ENCODE data around the gene RNF157.
A peak's percentile ranks its signal among the peaks of the same experiment; 100 is the strongest.

Gene RNF157

DNA sequence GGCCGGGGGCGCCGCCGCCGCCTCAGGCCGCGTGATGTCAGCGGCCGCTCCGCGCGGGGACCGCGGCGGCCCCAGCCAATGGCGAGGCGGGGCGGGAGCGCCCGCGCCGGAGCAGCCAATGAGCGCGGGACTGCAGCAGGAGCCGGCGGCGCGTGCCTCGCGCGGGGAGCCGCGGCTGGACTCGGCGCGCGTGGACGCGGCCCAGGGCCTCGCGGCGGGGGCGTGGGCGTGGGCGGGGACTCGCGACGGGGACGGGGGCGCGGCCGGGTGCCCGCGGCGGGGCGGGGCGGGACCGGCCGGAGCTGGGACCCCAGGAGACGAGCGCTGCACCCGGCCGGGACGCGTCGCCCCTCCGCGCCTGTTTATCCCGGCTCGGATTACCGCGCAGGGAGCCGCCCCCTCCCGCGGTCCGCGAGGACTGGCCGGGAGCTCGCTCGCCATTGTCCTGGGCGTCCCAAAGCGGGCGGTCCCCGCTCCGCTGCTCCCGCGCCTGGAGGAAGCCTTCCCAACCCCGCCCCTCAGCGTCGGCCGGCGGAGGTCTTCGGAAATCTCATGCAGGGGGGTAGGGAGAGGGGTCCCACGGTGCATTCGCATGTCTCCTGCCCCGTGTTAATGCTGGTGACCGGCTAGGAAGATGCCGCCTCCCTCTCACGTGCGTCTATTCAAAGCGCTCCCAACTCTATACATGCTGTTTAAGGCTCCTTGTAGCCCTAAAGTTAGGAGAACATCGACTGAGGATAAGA, at the start of gene RNF157:
TSS of gene RNF157 (minus strand) at position 33 of the 743 bp plus-strand sequence. CDS start 253 bp downstream, outside the sequence.
- DNase-seq, result peak; percentile 83

DNA sequence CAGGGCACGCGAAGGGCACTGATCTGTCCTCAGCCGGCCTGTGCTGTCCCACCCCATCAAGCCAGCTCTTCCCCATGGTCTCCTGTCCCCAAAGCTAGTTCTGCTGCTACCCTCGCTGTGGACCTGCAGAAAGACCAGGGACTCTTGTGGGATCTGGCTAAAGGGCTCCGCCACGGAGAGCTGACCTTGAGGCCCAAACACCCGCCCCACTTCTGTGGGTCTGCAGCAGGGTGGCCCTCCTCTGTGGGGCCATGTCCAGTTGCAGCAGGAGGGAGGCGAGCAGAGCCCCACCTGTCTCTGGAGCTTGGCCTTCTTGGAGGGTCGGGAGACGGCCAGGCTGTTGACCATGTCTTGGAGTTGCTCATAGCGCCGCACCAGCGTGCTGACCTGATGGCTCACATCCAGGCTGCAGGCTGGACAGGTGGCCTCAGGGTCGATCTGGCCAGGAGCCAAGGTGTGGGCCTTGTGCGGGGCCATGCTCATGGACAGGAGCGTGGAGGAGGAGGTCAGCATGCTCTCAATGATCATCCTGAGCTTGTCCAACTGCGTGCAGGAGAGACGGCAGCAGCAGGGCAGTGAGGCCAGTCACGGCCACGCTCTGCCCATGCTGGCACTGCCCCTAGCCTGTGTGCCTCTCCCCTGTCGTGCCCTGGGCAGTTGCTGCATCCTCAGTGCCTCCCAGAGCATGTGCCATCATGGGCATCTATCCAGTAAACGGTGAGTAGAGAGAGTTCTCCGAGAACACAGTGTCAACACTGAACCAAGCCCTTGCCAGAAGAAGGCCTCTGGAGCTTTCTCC, 41.5 kb upstream of the RNF157 start:
- no peak for DNase-seq

DNA sequence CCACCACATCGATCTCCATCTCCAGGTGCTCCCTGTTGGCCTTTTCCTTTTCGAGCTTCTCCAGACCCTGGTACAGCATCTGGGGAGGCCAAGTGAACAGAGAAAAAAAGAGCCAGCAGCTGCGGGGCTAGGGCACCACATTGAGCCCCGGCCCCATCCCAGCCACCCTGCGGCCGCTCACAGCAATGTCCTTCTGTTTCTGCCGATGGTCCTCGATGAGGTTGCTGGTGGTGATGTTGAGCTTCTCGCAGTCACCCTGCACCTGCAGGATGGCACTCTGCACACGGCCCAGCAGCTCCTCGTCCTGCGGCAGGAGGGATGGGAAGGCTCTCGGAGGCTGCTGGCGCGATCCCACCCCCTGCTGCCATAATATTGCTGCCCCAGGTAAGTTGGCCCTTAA, 40.4 kb upstream of the RNF157 start:
- no peak for DNase-seq

DNA sequence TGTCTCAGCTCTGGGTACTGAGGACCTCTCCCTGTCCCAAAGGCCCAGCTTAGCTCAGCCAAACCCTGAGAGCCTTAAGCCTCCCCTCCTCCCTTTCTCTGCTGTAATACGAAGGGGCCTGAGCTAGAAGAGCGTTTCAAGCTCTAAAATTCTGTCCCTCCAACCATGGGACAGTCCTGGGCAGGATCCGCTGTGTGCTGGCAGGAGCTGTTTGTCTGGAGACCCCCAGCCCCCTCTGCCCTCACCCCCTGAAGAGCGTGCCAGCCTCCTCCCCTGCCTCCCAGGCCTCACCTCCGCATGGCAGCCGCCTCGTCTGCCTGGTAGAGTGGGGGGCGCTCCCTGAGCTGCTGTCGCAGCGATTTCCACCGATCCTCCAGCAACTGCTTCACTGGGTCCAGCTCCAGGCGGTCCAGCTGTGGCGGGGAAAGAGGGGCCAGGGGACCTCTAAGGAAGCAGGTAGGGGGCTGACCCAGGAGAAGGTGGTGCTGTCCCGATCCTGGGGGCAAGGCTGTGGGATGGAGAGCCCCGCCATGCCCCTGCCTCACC, 39.5 kb upstream of the RNF157 start:
- DNase-seq, result no peak

DNA sequence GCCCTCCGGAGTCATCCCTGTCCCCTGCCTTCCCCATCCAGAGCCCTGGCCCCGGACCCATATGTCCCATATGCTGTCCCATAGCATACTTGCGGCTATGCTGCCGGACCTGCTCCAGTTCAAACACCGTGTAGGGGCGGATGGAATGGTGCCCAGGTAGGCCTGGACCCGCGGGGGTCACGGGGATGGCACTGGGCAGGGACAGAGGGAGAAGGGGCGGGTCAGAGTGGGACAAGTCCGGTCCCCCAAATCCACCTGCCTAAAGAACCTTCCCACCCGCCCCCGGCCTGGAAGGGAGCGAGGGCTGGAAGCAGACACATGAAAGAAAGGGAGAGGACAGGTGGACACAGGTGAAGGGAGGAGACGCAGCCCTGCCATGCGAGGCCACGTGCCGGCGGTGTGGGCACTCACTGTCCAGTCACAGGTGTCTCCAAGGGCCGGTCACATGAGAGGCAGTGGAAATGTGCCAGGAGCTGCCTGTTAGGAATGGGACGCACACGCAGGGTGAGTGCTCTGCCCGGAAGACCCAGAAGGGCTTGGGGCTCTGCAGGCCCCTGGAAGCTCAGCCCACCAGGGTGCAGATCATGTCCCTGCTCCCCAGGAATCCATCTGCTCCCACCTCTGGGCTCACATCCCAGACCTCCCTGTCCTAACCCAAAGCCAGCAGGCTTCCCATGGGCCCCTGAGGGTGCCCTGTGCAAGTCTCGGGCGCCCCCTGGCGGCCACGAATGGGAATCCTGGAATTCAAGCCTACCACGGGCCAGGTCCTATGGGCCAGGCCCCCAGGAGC, 38.9 kb upstream of the RNF157 start:
- DNase-seq, result peak; percentile 91

DNA sequence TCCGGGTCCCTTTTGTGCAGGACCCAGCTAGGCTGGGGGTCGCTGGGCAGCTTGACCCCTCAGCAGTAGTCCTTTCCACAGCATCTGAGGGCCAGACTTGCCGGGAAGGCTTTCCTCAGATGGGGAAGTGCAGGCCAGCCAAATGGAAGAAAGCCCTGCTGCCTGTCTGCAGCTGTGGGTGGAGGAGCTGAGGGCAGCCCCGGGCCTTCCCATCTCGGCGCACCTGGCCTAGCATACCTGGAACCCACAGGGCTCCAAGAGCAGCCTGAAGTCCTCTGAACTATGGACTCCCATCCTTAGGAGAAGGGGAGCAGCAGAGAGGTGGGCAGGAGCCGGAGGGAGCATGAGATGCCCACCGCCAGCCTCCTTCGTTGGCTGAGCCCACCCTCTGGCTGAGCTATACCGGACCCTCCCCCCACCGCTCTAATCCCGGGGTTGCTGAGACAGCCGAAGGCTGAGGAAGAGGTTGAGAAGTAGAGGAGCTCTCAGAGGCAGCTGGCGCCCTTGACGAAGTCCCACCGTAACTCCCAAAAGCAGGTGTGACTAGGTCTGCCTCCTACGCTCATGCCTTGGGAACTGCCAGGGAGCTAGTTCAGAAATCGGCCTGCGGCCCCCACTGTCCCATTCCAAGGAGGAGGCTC, 38.1 kb upstream of the RNF157 start:
- no peak for DNase-seq

DNA sequence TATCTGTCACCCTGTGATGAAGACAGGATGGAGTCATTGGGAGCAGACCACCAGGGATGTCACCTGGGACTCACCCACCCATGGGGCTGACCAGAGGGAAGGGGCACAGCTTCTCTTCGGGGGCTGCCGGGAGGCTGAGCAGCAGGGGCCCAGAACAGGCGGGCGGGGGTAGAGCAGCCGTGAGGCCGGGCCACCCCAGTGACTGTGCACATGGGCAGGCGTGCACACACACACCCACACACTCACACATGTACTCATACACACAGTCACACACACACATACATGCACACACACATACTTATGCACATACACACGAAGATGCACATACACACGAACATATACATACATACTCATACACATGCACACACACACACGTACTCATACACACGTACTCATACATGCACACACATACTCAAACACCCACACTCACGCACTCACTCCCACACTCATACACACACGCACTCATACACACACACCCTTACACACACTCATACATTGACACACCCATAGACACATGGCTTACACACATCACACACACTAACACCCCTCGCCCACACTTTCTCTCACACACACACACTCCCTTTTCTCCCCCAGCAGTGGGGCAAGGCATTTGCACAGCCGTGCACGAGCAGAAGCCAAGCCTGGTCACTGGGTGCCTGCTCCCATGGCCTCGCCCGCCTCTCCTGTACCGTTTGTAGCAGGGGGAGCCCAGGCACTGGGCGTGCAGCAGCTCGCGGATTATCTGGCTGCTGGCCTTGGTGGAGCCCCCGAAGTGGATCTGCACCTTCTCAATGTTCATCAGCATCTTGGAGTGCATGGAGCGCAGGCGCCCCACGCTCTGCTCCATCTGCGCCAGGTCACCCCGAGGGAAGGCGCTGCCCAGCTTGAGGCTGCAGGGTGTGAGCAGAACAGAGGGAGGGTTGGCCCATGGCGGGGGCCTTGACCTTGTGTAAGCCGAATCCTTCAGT, 37.3 kb upstream of the RNF157 start:
- no peak for DNase-seq

DNA sequence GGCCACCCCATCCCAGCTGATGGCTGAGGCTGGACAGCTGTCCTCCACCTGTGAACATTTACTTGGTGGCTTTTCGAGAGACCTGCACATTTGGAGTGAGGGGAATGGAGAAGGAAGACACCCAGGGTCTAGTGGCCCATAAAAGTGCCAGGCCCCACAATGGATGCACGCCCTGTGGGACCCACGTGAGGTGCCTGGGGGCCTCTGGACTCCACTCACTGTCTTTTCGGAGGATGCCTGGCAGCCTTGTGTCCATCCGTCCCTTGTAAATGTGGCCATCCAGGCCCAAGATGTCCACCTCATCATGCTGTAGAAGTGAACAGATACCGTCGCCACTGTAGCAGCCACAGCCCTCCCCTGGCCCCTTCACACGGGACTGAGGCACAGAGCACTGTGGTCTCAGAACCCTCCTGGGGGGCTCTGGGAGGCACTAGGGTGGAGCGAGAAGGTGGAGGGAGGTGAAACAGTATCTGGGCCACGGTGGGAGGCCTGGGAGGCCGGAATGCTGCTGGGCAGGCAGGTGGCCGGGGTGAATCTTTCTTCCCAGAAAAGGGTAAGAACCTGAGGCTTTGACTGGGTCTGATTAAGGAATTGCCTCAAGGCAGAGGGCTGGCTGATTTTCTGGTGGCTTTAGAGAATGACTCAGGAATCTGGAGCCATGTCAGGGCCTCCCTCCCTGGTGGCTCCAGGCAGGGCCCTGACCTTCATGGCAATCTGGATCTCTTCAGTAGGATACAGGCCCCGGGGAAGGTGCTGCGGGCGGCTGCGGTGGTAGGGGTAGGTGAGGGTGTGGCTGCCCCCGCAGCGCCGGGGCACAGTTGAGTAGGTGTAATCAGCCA, 36.4 kb upstream of the RNF157 start:
- no peak for DNase-seq

DNA sequence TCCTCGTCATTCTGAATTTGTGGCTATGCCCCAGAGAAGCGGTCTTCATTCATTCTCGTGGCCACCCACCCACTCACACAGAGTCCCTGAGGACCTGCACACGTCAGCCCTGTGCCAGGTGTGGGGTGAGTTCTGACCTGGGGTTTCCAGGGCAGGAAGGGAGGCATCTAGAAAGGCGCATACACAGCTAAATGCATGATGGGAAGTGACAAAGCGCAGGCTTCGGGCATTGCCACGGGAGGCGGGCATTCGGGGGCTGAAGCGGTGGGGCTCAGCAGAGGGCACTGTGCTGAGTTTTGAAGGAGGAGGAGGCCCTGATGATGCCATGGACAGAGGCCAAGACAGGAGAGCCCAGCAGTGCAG, 35.8 kb upstream of the RNF157 start:
- DNase-seq, result no peak

DNA sequence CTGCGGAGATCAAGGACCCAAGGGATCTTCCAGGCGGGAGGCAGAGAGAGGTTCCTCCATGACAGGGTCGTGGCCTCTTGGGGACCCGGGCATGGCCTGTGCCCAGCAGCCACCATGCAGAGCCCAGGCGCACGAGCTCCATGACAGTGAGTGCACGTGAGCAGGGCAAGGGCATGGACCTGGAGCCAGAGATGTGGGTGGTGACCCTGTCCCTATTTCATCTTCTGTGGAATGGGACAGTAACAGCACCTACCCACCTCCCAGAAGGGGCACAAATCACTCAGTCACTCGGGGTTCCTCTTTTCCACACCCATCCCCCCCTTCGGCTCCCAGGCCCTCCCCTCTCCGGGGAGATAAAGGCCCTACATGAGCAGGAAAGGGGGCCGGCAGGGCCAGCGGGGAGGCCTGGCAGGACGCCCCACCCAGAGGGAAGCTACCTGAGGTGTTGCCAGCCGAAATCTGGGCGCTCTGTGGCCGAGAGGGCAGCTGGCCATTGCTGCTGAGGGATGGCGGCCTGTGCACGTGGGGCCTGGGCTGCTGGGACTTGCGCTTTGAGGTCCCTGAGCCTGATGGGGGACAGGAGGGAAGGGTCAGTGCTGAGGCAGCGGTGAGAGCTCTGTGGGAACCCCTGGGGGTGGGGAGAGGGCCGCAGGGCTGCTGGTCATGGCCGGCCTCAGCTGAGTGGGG, 35.2 kb upstream of the RNF157 start:
- no peak for DNase-seq

DNA sequence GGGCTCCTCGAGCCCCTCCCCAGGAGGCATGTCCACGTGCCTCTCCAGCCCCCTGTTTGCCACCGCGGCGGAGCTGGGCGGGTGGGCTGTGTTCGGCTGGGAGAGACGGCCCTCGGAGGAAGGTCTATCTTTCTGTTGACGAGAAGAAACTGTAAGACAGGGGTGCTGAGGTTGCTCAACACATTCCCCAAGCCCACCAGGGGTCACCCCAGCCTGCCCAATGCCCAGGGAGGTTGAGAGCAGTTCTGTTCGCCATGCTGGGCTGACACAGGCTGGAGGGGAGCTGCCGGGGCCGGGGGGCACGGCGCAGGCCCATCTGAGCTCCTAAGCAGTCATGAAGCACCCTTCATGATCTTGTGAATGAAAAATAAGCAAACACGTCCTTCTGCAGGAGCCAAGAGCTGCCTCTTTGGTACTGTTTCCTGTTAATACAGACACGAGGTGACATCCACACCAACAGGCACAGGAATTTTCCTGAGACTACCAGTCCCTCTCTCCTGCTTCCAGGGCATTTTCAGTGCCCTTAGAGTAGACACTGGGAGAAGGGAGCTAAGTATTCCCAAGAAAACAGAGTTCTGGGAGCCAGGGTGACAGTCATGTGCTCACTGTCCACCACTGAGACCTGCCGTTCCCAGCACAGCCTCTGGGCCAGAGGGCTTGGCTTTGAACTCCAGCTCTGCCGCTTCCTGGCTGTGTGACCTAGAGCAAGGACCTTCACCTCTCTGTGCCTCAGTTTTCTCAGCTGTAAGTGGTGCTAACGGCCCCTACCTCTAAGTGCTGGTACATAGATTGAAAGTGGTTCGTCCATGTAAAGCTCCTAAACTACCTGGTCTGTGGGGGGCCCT, 34.0 kb upstream of the RNF157 start:
- DNase-seq, result no peak

DNA sequence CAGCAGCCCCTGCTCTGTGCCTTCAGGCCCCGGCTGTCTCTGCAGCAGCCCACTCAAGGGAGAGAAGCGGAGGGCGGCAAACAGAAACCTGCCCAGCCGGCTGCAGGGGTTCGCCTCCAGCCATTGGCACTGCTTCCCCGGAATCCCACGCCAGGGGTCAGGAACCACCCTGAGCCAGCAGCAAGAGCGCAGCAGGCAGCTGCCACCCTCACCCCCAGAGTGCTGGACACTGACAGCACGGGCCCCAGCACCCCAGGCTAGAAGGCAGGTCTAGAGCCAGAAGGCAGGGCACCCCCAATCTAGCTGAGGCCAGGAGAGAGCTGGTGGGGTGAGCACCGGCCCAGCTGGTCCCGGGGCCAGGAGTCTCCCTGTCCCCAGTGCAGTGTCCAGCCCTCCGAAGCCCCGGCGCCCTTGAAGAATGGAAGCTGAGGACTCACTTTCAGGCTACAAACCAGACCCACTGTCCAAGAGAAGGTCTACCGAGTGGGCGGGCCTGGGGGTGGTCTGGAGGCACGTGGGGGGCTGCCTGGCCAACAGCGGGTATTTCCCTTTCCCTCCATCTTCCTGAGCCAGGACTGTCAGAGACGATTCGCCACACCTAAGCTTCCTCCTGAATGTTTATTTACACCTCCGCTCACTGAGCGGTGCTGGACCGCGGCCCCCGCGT, 33.3 kb upstream of the RNF157 start:
- DNase-seq, result no peak

DNA sequence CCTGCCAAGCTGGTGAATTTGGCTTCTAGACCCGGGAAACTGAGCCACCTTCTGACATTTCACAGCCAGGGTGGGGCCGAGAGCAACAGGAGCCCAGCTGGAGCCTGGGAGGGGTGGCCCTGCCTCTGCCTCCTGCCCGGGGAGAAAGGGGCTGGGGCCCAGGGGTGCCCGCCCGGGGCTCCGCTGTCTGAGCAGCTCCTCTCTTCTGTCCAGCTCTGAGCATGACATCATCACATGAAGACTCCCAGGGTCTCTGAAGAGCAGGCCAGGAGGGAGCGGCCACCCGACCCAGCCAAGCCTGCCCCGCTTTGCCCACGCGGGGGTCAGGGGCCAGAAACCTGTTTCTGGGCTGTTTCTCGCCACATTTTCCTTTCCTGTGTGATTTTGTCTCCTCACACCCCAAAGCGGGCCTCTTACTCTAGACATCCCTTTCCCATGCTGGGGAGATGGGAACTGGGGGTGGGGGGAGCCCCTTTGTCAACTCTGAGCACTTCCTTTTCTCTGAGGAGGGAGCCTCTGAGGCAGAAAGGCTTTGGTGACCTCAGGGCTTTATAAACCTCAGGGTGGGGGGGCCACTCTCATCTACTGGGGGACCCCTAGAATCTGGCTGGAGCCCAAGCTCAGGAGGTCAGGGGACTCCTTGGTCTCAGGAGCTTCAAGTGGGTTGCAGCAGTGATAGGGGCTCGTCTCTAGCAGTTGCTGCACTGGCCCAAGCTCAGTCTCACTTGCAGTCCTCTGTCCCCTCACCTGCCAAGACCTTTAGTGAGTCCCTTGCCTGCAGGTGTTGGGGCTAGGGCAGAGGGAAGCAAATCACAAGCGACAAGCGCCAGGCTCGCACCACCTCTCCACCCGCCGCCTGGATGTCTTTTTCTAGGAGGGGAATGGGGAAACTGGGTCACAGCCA, 32.5 kb upstream of the RNF157 start:
- DNase-seq, result no peak

DNA sequence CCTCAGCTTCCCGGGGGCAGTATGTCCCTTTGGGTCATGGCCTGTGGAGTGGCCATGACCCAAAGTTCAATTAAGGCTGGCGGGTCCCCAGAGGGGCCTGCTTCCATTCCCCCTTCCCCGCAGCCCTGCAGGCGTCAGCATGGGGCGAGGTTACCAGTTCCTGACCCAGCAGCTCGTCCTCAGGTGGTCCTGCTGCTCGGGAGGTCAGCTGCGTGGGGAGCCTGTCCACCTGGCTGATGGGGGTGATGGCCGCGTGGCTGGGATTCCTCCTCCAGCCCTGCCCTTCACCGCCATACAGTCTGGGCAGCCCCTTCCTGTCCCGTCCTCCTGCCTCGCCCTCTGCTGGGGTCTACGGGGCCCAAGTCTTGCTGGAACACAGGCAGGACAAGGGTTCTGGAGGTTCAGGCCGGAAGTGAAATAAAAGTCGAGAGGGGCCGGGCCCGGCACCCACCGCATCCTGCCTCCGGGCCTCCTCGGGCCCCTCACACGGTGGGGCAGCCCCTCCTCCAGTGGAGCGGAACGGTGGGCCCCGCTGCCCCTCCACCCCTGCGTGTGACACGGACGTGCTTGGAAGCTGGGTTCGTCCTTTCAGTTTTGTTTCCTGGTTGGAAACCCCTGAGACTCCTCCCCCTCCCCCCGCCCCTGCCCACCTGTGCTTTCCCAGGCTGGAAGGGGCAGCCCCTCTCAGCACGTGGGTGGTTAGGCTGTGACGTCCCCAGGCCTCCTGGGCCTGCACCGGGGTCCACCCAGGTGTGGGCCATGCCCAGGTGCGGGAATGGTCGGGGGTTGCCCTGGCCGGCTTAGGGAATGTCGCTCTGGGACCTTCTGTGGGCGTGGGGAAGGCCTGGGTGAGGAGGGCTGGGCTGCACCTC, 31.6 kb upstream of the RNF157 start:
- DNase-seq, result no peak

DNA sequence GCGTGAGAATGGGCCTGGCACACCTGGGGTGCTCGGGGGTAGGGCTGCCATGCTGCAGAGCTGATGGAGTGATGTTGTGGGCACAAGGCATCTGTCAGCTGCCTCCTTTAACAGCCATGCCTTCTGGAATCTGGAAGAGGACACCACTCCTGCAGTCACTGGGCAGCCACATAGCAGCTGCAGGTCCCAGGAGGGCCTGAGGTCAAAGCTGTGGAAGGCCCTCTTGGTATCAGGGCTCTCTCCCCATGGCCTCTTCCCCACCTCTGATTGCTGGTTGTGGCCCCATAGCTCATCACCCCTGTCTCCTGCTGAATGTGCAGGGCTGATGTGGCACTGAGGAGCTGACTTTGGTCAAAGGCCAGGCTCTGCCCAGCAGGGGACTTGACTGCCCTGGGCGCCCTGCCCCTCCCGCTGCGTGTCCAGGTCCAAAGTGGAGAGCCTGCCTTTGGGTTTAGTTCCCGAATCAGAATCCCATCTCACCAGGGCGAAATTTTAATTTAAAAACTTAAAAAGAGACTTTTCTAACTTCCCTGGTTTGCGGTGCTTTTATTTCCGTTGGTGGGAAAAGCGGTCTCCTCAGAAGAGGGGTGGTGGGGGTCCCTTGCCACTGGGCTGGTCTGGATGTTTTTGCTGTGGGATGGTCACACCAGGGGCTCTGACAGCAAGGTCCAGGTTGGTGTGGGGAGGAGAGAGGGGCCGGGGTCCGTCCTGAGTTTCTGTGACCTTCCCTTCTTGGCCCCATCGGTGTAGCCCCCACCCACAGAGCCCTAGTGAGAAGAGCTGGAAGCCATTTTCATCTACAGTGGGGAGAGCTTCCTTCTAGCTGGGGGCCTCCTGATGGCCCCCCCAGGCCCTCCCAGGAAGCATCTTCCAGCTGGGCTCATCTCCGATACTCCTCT, 30.7 kb upstream of the RNF157 start:
- DNase-seq, result no peak

Measured in midbrain (tissue), 1 donor.